CD4-positive, alpha-beta T cell (primary cell): ENCODE results near the gene GAS2L1. TPM values are rescaled to one million over a fixed set of nuclear protein-coding genes. Genes with fewer than 3 reads are reported as not detected.

Experiments used
- ATAC-seq: fragments of 200-7000 bp; cut with Tn5 transposase; one replicate; pipeline ENCODE4 v1.10.0; 2022; ENCODE audit warnings: mild to moderate bottlenecking; ENCODE audit not compliant: poor library complexity
- CTCF ChIA-PET: fragments of 350-600 bp; sonication (Branson Sonifier 250); formaldehyde crosslinking; loops from one replicate; lab custom pipeline; 2021; ENCODE audit warnings: antibody characterized with exemption, inconsistent platforms; lab: Charles Lee
- POLR2A ChIA-PET: fragments of 350-600 bp; sonication (Branson Sonifier 250); formaldehyde crosslinking; loops from one replicate; lab custom pipeline; 2021; ENCODE audit warnings: antibody characterized with exemption, inconsistent platforms; lab: Charles Lee
- DNase-seq, 14 experiments: peaks; one replicate each; pipeline ENCODE4 v3.0.0-alpha.2; 2013 to 2020; ENCODE audit warnings: mixed read lengths in 2 of 14
- H3K27ac ChIP-seq, 2 donors: one replicate each; pipeline versions ENCODE4 v1.5.1 to v1.7.0; 2013; ENCODE audit warnings: low read length in 2 of 2, low read depth in 1 of 2, mild to moderate bottlenecking in 1 of 2
- H3K27me3 ChIP-seq, 2 experiments: 1 replicate in 1 of 2; 2 replicates in 1 of 2; pipeline versions ENCODE4 v1.6.1 to v1.7.0; 2013; ENCODE audit warnings: low read length in 2 of 2, control low read depth in 1 of 2, mild to moderate bottlenecking in 1 of 2, moderate library complexity in 1 of 2; ENCODE audit not compliant: insufficient read depth in 2 of 2, control insufficient read depth in 1 of 2
- H3K36me3 ChIP-seq: one replicate; pipeline ENCODE4 v1.6.1; 2013; ENCODE audit warnings: low read length, control low read depth; ENCODE audit not compliant: insufficient read depth
- H3K4me1 ChIP-seq: one replicate; pipeline ENCODE4 v1.6.1; 2013; ENCODE audit warnings: low read length, control low read depth; ENCODE audit not compliant: insufficient read depth
- H3K4me3 ChIP-seq: one replicate; pipeline ENCODE4 v1.5.1; 2013; ENCODE audit warnings: mild to moderate bottlenecking, low read length, moderate library complexity
- H3K9me3 ChIP-seq, 2 experiments: 1 replicate in 1 of 2; 2 replicates in 1 of 2; pipeline versions ENCODE4 v1.6.1 to v1.7.0; 2013; ENCODE audit warnings: low read length in 2 of 2, mild to moderate bottlenecking in 2 of 2, control low read depth in 1 of 2, moderate library complexity in 1 of 2; ENCODE audit not compliant: control insufficient read depth in 1 of 2, insufficient read depth in 1 of 2
- H3K27ac Mint-ChIP-seq: one replicate; pipeline ENCODE4 v1.8.0; 2020; ENCODE audit warnings: mixed read lengths
- H3K27me3 Mint-ChIP-seq: one replicate; pipeline ENCODE4 v1.8.0; 2021; ENCODE audit warnings: mixed read lengths
- H3K36me3 Mint-ChIP-seq: one replicate; pipeline ENCODE4 v1.8.0; 2021; ENCODE audit warnings: low read depth, mixed read lengths
- H3K4me1 Mint-ChIP-seq: one replicate; pipeline ENCODE4 v1.8.0; 2021; ENCODE audit warnings: low read depth, mixed read lengths
- H3K4me3 Mint-ChIP-seq: one replicate; pipeline ENCODE4 v1.8.0; 2020; ENCODE audit warnings: mild to moderate bottlenecking, mixed read lengths
- H3K9me3 Mint-ChIP-seq: one replicate; pipeline ENCODE4 v1.8.0; 2020; ENCODE audit warnings: mixed read lengths
- CTCF ChIP-seq: fragments of 200-600 bp; IDR thresholded peaks from one replicate; pipeline ENCODE4 v1.8.0; 2022; ENCODE audit warnings: antibody characterized with exemption, mild to moderate bottlenecking
- intact Hi-C, 2 experiments: fragments of 100-400 bp; cut with DNase I in 1 of 2; cut with micrococcal nuclease in 1 of 2; formaldehyde crosslinking; loops; one replicate each; pipeline versions ENCODE4 v1.15.1 to v1.9.0; 2023 to 2025; cut with DNase I, micrococcal nuclease
- total RNA-seq, 174 experiments: library from RNA in 2 of 174; stranded (reverse) in 2 of 174; gene quantifications; one replicate each; pipeline ENCODE4 v1.2.3 and lab custom pipeline; 2021 to 2026

Gene GAS2L1
- total RNA-seq, 2 experiments from 2014 or later = 0.28 to 0.77 TPM

- no peak for ATAC-seq
- Mint-ChIP-seq H3K36me3 (no peaks in the 10 kb centered on the region), H3K27me3 (peaks cover 21% of the 10 kb centered on the region), H3K9me3 (no peaks in the 10 kb centered on the region), H3K4me1 (peaks cover 14% of the 10 kb centered on the region), H3K27ac (no peak overlapping the region), H3K4me3 (no peak overlapping the region)
- H3K9me3 ChIP-seq = peaks cover 0 to 3% of the 10 kb centered on the region in 2 experiments
- intact Hi-C loops = no loop called here
- H3K4me3 ChIP-seq = no peak overlapping the region
- peaks cover 16 to 25% of the 10 kb centered on the region in 2 experiments for H3K27me3 ChIP-seq
- CTCF ChIA-PET = no interaction called here
- TF ChIP-seq CTCF = no peak
- POLR2A ChIA-PET = no interaction called here
- H3K36me3 ChIP-seq = no peaks in the 10 kb centered on the region
- no peak overlapping the region for H3K27ac ChIP-seq
- no peak for DNase-seq
- peaks cover 10% of the 10 kb centered on the region for H3K4me1 ChIP-seq
Measured at GRCh38 chr22:29319072-29319471, 12.6 kb downstream of the GAS2L1 start.

GRCh38 chr22:29320546-29320945 lies 14.1 kb downstream of the GAS2L1 start:
- no peaks in the 10 kb centered on the region for H3K36me3 Mint-ChIP-seq

GRCh38 chr22:29323641-29324040 lies 17.2 kb downstream of the GAS2L1 start:
- H3K4me1 ChIP-seq = no peaks in the 10 kb centered on the region
- peaks cover 14% of the 10 kb centered on the region for H3K36me3 ChIP-seq
- Mint-ChIP-seq H3K4me3 (no peak overlapping the region), H3K4me1 (no peaks in the 10 kb centered on the region), H3K27ac (no peak overlapping the region), H3K36me3 (peaks cover 10% of the 10 kb centered on the region), H3K27me3 (no peaks in the 10 kb centered on the region), H3K9me3 (no peaks in the 10 kb centered on the region)
- CTCF ChIA-PET = no interaction called here
- H3K4me3 ChIP-seq = no peak overlapping the region
- ATAC-seq = no peak
- H3K9me3 ChIP-seq = no peaks in the 10 kb centered on the region
- DNase-seq = no peak
- POLR2A ChIA-PET = no interaction called here
- no peaks in the 10 kb centered on the region for H3K27me3 ChIP-seq
- intact Hi-C loops = no loop called here
- TF ChIP-seq CTCF = no peak
- no peak overlapping the region for H3K27ac ChIP-seq

More at GRCh38 chr22:29320546-29320945, 14.1 kb downstream of the GAS2L1 start:
- Mint-ChIP-seq H3K4me1 (peaks cover 7% of the 10 kb centered on the region), H3K27me3 (peaks cover 14% of the 10 kb centered on the region), H3K9me3 (no peaks in the 10 kb centered on the region), H3K27ac (no peak overlapping the region), H3K4me3 (no peak overlapping the region)
- Histone ChIP-seq H3K36me3 (no peaks in the 10 kb centered on the region), H3K27ac (no peak overlapping the region), H3K4me1 (no peaks in the 10 kb centered on the region), H3K4me3 (no peak overlapping the region), H3K9me3 (peaks cover 0 to 3% of the 10 kb centered on the region in 2 experiments), H3K27me3 (peaks cover 9 to 15% of the 10 kb centered on the region in 2 experiments)
- ChIA-PET POLR2A (no interaction called here), CTCF (no interaction called here)
- ATAC-seq (no peak), DNase-seq (no peak)
- intact Hi-C loops = no loop called here
- no peak for TF ChIP-seq CTCF
